Measurements from ENCODE around the gene CREB1. TPM values are rescaled to one million over a fixed set of nuclear protein-coding genes. Genes with fewer than 3 reads are reported as not detected.

Gene CREB1
- polyA plus RNA-seq, 1 experiment, result 38.3 TPM

DNA sequence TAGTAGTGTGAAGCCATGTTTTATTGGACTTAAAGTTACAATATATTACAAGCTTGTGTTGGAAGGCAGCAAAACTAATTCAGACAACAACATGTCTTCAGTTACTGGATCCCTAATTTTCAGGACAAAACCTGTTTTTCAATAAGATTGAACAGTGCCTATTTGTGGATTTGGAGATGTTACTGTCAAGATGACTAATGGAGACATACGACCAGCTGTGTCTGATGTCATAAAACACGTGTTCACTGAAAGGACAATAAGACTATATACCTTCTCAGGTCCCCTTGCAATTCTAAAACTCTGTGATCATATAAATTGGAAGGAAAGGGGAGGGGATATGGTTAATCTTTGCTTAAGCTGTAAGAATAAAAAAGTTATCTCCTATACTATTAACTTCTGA, 73.7 kb downstream of the CREB1 start:
- Histone ChIP-seq H3K4me3 (ENCODE audit: low read depth, low read length) (no peak overlapping the region), H3K27me3 (ENCODE audit: control insufficient read depth, insufficient read depth, low read length) (no peaks in the 10 kb centered on the region), H3K27ac (ENCODE audit: low read depth, low read length) (no peak overlapping the region), H3K9me3 (ENCODE audit: control insufficient read depth, insufficient read depth, low read length) (no peaks in the 10 kb centered on the region; the same call in 1 of the 2 replicates)
- DNase-seq (ENCODE audit: low read depth, low spot score), result no peak
- TF ChIP-seq, protein P1, sequence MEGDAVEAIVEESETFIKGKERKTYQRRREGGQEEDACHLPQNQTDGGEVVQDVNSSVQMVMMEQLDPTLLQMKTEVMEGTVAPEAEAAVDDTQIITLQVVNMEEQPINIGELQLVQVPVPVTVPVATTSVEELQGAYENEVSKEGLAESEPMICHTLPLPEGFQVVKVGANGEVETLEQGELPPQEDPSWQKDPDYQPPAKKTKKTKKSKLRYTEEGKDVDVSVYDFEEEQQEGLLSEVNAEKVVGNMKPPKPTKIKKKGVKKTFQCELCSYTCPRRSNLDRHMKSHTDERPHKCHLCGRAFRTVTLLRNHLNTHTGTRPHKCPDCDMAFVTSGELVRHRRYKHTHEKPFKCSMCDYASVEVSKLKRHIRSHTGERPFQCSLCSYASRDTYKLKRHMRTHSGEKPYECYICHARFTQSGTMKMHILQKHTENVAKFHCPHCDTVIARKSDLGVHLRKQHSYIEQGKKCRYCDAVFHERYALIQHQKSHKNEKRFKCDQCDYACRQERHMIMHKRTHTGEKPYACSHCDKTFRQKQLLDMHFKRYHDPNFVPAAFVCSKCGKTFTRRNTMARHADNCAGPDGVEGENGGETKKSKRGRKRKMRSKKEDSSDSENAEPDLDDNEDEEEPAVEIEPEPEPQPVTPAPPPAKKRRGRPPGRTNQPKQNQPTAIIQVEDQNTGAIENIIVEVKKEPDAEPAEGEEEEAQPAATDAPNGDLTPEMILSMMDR (IDR thresholded peaks at IDR 0.05; ENCODE audit: low read depth, low read length), result no peak
- POLR2A ChIA-PET, result interaction anchor here (1.5 kb wide), 1 partner anchor 74 kb away, joined by 4 read pairs; the partner anchor contains the start of gene CREB1
- CTCF ChIA-PET, result no interaction called here

DNA sequence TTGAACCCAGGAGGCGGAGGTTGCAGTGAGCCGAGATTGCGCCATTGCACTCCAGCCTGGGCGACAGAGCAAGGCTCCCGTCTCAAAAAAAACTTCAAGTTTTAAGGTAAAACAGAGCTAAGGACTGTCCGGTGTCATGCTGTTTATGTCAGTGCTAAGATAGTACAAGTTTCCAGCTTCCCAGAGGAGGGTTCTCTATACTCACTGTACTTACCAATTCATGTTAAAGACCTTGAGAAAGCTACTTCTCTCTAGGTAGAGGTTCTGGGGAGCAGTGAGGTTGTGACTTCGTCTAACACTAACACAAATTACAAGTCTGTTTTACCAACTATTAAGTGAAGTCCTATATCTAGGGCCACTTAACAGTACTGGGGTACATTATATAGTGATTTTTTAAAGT, 76.6 kb downstream of the CREB1 start:
- H3K27me3 ChIP-seq (ENCODE audit: control insufficient read depth, insufficient read depth, low read length), result no peaks in the 10 kb centered on the region
- DNase-seq (ENCODE audit: low read depth, low spot score), result no peak
- CTCF ChIA-PET, result no interaction called here
- no peak overlapping the region for H3K4me3 ChIP-seq (ENCODE audit: low read depth, low read length)
- H3K9me3 ChIP-seq (ENCODE audit: control insufficient read depth, insufficient read depth, low read length), result no peaks in the 10 kb centered on the region; the same call in 1 of the 2 replicates
- POLR2A ChIA-PET, result no interaction called here
- no peak overlapping the region for H3K27ac ChIP-seq (ENCODE audit: low read depth, low read length)
- TF ChIP-seq, protein P1 (IDR thresholded peaks at IDR 0.05; ENCODE audit: low read depth, low read length), result no peak

DNA sequence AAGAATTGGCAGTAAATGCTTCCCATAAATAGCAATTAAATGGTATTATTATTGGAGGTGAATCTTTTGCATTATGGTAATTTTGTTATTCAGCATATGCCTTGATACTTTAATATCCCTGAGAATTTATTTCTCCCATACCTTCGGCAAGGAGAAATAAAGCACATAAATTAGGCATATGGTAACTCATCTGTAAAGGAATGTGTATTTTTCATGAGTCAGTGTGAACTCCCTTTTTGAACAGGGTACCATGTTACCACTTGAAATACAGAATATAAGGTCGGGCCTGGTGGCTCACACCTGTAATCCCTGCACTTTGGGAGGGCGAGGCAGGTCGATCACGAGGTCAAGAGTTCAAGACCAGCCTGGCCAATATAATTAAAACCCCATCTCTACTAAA, 77.1 kb downstream of the CREB1 start:
- no peaks in the 10 kb centered on the region; the same call in 1 of the 2 replicates for H3K9me3 ChIP-seq (ENCODE audit: control insufficient read depth, insufficient read depth, low read length)
- H3K27ac ChIP-seq (ENCODE audit: low read depth, low read length), result no peak overlapping the region
- H3K27me3 ChIP-seq (ENCODE audit: control insufficient read depth, insufficient read depth, low read length), result no peaks in the 10 kb centered on the region
- no peak for DNase-seq (ENCODE audit: low read depth, low spot score)
- POLR2A ChIA-PET, result no interaction called here
- TF ChIP-seq, protein P1 (IDR thresholded peaks at IDR 0.05; ENCODE audit: low read depth, low read length), result no peak
- no peak overlapping the region for H3K4me3 ChIP-seq (ENCODE audit: low read depth, low read length)
- CTCF ChIA-PET, result no interaction called here

DNA sequence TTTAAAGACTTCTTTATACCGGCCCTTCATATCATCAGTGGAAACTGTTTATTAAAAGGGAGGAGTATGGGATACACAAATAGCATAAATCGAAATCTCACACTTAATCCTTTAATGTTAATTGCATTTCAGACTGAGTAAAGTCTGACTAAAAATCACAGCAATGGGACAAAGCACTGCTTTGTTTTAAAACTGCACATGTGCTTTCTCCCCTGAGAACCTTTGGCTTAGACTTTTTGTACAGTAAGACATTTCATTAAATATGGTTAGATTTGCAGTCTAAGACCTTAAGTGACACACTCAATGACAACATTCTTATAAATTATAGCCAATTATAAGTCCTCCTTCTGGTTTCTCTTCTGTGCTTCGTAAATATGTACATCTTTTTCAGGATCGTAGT, 83.0 kb downstream of the CREB1 start:
- ChIA-PET CTCF (no interaction called here), POLR2A (no interaction called here)
- TF ChIP-seq, protein P1 (IDR thresholded peaks at IDR 0.05; ENCODE audit: low read depth, low read length), result no peak
- no peak for DNase-seq (ENCODE audit: low read depth, low spot score)
- Histone ChIP-seq H3K4me3 (ENCODE audit: low read depth, low read length) (no peak overlapping the region), H3K9me3 (ENCODE audit: control insufficient read depth, insufficient read depth, low read length) (no peaks in the 10 kb centered on the region; the same call in 1 of the 2 replicates), H3K27ac (ENCODE audit: low read depth, low read length) (no peak overlapping the region), H3K27me3 (ENCODE audit: control insufficient read depth, insufficient read depth, low read length) (no peaks in the 10 kb centered on the region)

DNA sequence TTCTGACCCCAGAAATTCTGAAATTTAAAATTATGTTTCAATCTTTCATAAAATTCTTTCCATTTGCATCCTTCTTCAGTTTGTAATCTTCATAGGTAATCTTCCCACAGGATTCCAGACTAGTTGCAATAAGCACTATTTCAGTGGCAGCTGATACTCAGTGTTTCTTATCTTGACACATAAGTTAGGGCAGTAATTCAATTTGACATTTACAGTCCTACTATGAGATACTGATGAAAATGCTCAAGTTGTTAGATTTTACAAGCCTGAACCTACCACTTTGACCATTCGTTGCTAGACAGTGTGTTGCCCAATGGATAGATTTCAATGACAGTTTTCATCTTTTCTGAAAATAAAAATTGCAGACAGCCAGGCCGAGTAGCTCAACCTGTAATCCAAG, 85.1 kb downstream of the CREB1 start:
- no peak for DNase-seq (ENCODE audit: low read depth, low spot score)
- H3K27me3 ChIP-seq (ENCODE audit: control insufficient read depth, insufficient read depth, low read length), result no peaks in the 10 kb centered on the region
- CTCF ChIA-PET, result no interaction called here
- TF ChIP-seq, protein P1 (IDR thresholded peaks at IDR 0.05; ENCODE audit: low read depth, low read length), result no peak
- H3K27ac ChIP-seq (ENCODE audit: low read depth, low read length), result no peak overlapping the region
- H3K9me3 ChIP-seq (ENCODE audit: control insufficient read depth, insufficient read depth, low read length), result no peaks in the 10 kb centered on the region
- no peak overlapping the region for H3K4me3 ChIP-seq (ENCODE audit: low read depth, low read length)
- POLR2A ChIA-PET, result no interaction called here
